ENCODE measurements around the gene HPS1.

DNA sequence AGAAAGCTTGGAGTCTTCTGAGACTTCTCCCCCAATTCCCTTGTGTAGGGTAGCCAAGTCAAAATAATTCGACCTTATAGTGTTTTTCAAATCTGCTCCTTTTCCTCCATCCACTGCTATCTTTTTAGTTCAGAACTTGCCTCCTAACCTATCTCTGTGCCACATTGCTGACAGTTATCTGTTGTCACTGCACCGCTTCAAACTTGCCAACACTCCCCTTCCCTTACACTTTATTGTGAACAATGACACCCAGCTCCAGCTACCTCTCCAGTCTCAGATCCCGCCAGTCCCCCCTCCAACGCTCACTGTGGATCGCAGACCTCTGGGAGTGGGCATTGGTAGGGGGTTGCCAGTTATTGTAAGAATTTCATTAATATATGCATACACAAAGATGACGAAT, 16.3 kb upstream of the HPS1 start:
- TF ChIP-seq RAD21 (IDR thresholded peaks at IDR 0.05; ENCODE audit: insufficient read depth, low read depth, low read length) = no peak
- no peak for TF ChIP-seq BCL11A (IDR thresholded peaks at IDR 0.05; ENCODE audit: low read depth, low read length)
- TF ChIP-seq, protein P1, sequence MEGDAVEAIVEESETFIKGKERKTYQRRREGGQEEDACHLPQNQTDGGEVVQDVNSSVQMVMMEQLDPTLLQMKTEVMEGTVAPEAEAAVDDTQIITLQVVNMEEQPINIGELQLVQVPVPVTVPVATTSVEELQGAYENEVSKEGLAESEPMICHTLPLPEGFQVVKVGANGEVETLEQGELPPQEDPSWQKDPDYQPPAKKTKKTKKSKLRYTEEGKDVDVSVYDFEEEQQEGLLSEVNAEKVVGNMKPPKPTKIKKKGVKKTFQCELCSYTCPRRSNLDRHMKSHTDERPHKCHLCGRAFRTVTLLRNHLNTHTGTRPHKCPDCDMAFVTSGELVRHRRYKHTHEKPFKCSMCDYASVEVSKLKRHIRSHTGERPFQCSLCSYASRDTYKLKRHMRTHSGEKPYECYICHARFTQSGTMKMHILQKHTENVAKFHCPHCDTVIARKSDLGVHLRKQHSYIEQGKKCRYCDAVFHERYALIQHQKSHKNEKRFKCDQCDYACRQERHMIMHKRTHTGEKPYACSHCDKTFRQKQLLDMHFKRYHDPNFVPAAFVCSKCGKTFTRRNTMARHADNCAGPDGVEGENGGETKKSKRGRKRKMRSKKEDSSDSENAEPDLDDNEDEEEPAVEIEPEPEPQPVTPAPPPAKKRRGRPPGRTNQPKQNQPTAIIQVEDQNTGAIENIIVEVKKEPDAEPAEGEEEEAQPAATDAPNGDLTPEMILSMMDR (IDR thresholded peaks at IDR 0.05 in 2 of 3, conservative IDR thresholded peaks at IDR 0.05 in 1 of 3; ENCODE audit: control insufficient read depth in 2 of 3, extremely low read depth in 1 of 3, insufficient read depth in 1 of 3, low read depth in 3 of 3, low read length in 3 of 3) = no peak
